ENCODE results near the gene DNASE2.

Gene DNASE2

DNA sequence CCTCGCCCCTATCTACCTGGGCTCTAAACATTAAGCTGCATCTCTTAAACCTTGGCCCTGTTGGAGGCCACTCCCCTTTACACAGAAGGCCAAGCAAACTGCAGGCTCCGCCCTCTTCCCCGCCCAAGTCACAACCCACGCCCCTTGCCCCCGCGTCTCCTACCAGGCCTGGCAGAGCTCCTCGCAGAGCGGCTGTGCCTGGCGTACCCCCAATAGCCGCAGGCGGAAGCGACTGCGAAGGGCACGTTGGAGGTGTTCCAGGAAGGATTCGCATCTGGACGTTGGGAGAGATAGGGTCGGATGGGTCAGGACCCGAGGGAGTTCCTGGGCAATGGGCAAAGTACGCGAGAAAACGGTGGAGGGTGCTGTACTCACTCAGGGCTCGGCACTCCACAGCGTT is 52.8 kb downstream of the DNASE2 start:
- DNase-seq, result no peak

DNA sequence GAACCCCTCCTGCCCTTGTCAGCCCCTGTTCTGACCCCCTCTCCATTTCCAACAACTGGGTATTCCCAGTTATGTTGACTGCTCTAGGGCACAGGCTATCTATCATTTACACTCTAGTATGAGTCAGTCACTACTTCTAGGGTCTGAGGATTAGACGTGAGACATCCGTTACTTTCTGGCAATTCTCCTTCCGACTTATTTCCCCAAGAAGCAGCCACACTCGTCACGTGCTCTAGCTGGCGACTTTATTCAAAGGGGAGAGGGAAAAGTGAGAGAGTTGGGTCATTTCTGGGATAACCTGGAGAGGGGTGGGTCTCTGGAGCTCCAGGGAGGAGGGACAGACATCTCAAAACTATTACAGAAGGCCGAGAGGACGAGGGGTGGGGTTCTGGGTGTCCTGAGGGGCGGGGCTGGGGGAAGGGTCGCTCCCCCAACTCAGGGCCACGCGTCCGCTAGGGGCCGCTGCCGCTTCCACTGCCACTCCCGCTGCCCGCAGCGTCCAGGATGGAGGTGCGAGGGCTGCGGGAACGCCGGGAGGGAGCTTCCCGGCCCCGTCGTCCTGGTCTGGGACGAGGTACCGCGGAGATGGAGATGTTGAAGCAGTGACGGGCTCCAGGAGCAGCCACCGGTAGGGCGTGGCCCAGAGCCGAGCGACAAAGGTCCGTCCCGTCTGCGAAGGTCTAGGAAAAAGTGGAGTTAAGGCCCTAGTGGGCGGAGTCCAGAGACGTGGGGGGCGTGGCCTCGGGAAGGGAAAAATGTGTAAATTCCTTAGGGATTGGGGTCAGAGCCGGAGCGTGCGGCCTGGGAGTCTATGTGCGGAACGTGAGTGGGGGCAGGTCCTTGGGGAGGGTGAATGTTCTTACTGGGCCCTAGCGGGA is 55.8 kb downstream of the DNASE2 start:
- no peak for DNase-seq

Measured in right forelimb (tissue), 1 donor.